ENCODE results near the gene PKMYT1.

The PKMYT1 gene

GRCh38 chr16:3023415-3023668 is 43.1 kb upstream of the PKMYT1 start:
- H3K4me1 ChIP-seq (ENCODE audit: control insufficient read depth, low read length) = peaks cover 43% of the 10 kb centered on the region
- TF ChIP-seq EZH2phosphoT487 (IDR thresholded peaks at IDR 0.05; ENCODE audit: borderline replicate concordance, low read length) (no peak), CTCF (IDR thresholded peaks at IDR 0.05; ENCODE audit: low read depth, low read length, poor library complexity, severe bottlenecking) (no peak)

GRCh38 chr16:3022684-3023414 is 42.6 kb upstream of the PKMYT1 start:
- H3K79me2 ChIP-seq (ENCODE audit: control insufficient read depth, low read length) = peaks cover 5% of the 10 kb centered on the region
- H3K4me2 ChIP-seq (ENCODE audit: low read length) = peak overlapping the region; percentile 90
- no peaks in the 10 kb centered on the region for H3K9me2 ChIP-seq (replicated peaks; ENCODE audit: control insufficient read depth, low read length)
- no peaks in the 10 kb centered on the region for H3K27me3 ChIP-seq (ENCODE audit: control insufficient read depth, low read length)
- H3F3A ChIP-seq (ENCODE audit: control insufficient read depth, insufficient read depth) = peaks cover 14% of the 10 kb centered on the region; the same call in 1 of the 2 replicates
- H3K9me3 ChIP-seq (ENCODE audit: control insufficient read depth, insufficient read depth, low read length) = no peaks in the 10 kb centered on the region
- peaks cover 19% of the 10 kb centered on the region for H3K36me3 ChIP-seq (ENCODE audit: control insufficient read depth, low read length)
- no peaks in the 10 kb centered on the region for H4K20me1 ChIP-seq (ENCODE audit: control insufficient read depth, insufficient read depth, low read depth, low read length)
- peaks cover 39% of the 10 kb centered on the region for H3K4me1 ChIP-seq (ENCODE audit: control insufficient read depth, low read length)
- no peak overlapping the region for H3K27ac ChIP-seq (ENCODE audit: low read depth, low read length)
- H3K4me3 ChIP-seq (ENCODE audit: low read length) = peak overlapping the region; percentile 78
- no peak for TF ChIP-seq EZH2phosphoT487 (IDR thresholded peaks at IDR 0.05; ENCODE audit: borderline replicate concordance, low read length)
- TF ChIP-seq CTCF (IDR thresholded peaks at IDR 0.05; ENCODE audit: low read depth, low read length, poor library complexity, severe bottlenecking) = no peak

More at GRCh38 chr16:3023415-3023668, 43.1 kb upstream of the PKMYT1 start:
- peak overlapping the region; percentile 78 for H3K4me3 ChIP-seq (ENCODE audit: low read length)
- peak overlapping the region; percentile 90 for H3K4me2 ChIP-seq (ENCODE audit: low read length)
- H4K20me1 ChIP-seq (ENCODE audit: control insufficient read depth, insufficient read depth, low read depth, low read length) = no peaks in the 10 kb centered on the region; the same call in 1 of the 2 replicates
- H3K27ac ChIP-seq (ENCODE audit: low read depth, low read length) = no peak overlapping the region
- no peaks in the 10 kb centered on the region for H3K9me2 ChIP-seq (replicated peaks; ENCODE audit: control insufficient read depth, low read length)
- no peaks in the 10 kb centered on the region; the same call in 1 of the 2 replicates for H3K27me3 ChIP-seq (ENCODE audit: control insufficient read depth, low read length)
- peaks cover 19% of the 10 kb centered on the region for H3K36me3 ChIP-seq (ENCODE audit: control insufficient read depth, low read length)
- H3K79me2 ChIP-seq (ENCODE audit: control insufficient read depth, low read length) = peaks cover 5% of the 10 kb centered on the region
- no peaks in the 10 kb centered on the region for H3K9me3 ChIP-seq (ENCODE audit: control insufficient read depth, insufficient read depth, low read length)
- H3F3A ChIP-seq (ENCODE audit: control insufficient read depth, insufficient read depth) = peaks cover 14% of the 10 kb centered on the region; the same call in 1 of the 2 replicates

- TF ChIP-seq EZH2phosphoT487 (IDR thresholded peaks at IDR 0.05; ENCODE audit: borderline replicate concordance, low read length) = no peak
- no peak for TF ChIP-seq CTCF (IDR thresholded peaks at IDR 0.05; ENCODE audit: low read depth, low read length, poor library complexity, severe bottlenecking)
- no peak overlapping the region for H3K4me3 ChIP-seq (ENCODE audit: low read length)
- H3K4me2 ChIP-seq (ENCODE audit: low read length) = peak overlapping the region; percentile 90; the same call in 1 of the 2 replicates
- no peaks in the 10 kb centered on the region for H3K27me3 ChIP-seq (ENCODE audit: control insufficient read depth, low read length)
- H3K27ac ChIP-seq (ENCODE audit: low read depth, low read length) = no peak overlapping the region
- no peaks in the 10 kb centered on the region for H3K9me2 ChIP-seq (replicated peaks; ENCODE audit: control insufficient read depth, low read length)
- H3K9me3 ChIP-seq (ENCODE audit: control insufficient read depth, insufficient read depth, low read length) = no peaks in the 10 kb centered on the region
- H3K36me3 ChIP-seq (ENCODE audit: control insufficient read depth, low read length) = peaks cover 17% of the 10 kb centered on the region
- peaks cover 11% of the 10 kb centered on the region; the same call in 1 of the 2 replicates for H3F3A ChIP-seq (ENCODE audit: control insufficient read depth, insufficient read depth)
- H4K20me1 ChIP-seq (ENCODE audit: control insufficient read depth, insufficient read depth, low read depth, low read length) = no peaks in the 10 kb centered on the region
- H3K4me1 ChIP-seq (ENCODE audit: control insufficient read depth, low read length) = peaks cover 36% of the 10 kb centered on the region
- H3K79me2 ChIP-seq (ENCODE audit: control insufficient read depth, low read length) = peaks cover 5% of the 10 kb centered on the region
Observed at GRCh38 chr16:3022208-3022683, 42.0 kb upstream of the PKMYT1 start.

Measured in DOHH2 (cell line).